Kidney capillary endothelial cell (primary cell): ENCODE data around the gene CHST15.

Source experiments
- DNase-seq: peaks from one replicate; pipeline ENCODE4 v3.0.0-alpha.2; 2018; ENCODE audit warnings: low spot score

Gene CHST15

GRCh38 chr10:124010563-124011131, 82.8 kb downstream of the CHST15 start:
- DNase-seq: no peak

DNA sequence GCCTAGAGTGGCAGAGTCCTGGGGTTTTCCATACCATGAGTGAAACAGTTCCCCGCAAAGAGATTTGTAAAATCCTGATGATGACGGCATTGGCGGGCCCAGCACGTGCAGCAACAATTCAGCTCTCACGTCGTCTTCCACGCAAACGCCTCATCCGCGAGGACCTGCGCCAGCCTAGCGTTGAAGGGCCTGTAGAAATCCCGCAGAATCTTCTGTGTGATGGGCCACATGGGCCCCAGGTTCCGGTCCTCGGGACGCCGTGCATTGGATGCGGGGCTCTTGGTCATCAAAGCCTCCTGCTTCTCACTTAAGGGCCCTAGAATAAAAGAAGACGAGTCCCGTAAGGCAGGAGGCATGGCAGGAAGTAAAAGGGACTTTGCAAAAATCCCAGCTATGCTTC, 83.4 kb downstream of the CHST15 start:
- no peak for DNase-seq

- no peak for DNase-seq
Observed at GRCh38 chr10:124009231-124010015, 84.0 kb downstream of the CHST15 start.

DNA sequence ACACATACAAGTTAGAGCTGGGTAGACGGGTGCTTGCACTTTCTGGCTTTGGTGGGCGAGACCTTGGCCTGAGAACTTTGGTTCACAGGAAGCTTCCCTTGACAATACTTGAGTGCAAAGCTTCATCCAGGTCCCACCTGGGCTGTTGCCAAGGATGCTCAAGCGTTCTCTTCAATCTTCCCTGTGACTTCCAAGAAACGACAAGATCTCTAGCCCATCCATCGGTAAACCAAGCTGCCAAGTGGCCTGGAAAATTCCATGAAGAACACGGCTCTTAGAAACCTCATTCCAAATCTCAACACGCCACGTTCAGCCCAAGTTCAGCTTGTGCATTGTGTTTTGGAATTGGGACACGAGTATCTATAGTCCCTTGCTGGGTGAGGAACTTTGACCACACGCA, 84.7 kb downstream of the CHST15 start:
- DNase-seq: no peak

DNA sequence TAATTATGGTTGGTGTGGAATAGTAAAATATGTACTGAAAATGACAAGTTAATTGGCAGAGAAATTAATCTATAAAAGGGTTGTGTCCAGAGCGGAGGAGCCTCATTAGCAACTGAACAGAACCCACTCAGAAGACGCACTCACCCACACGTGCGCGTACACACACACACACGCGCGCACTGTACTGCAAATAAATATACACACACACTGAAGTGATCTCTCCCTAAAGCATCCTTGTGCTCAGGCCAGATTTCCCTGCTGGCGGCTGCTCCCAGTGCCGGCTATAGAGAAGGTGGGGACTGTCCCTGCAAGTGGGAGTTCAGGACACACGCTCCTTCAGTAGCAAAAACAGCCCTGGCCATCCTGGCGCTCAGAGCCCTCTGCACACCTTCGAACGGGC, 85.2 kb downstream of the CHST15 start:
- DNase-seq: no peak

DNA sequence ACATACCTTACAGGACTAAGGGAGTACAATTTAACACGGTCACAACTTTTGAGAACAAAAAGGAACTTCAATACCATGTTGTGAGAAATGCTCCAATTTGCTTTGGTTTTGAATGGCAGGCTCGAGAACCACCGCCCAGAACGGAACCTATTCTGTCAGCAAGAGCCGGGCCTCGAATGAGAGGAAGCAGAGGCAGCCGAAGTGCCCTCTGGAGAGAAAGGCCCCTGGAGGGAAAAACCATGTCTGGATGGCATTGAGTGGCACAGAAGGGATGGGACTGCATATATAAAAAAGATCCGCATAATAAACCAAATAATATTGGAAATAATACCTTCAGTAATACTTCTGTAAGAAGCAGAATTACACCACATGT, 85.6 kb downstream of the CHST15 start:
- DNase-seq: no peak

DNA sequence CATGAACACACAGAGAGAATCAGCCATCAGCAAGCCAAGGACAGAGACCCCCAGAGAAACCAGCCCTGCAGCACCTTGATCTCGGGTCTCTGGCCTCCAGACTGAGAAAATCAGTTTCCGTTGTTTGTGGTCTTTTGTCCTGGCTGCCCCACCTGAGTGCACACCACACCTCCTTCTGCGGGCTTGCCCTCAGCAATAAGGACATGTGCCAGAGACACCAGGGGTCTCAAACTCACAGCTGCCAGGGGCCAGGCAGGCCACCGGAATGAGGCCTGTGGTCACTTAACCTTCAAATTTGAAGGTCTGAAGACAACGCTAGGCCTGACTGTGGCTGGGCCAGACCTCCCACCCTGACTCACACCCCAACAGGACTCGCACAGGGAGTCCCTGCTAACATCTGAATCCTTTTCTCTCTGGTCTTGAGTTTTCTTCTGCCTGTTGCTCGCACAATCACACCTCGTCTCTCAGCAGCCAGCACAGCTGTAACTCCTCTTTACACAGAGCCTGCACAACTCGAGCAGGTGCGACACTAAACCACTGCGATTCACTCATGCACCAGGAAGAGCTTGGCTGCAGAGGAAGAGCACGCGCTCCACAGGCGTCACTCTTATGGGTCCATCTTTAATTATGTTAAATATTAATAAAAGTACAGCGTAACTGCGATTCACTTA, 86.2 kb downstream of the CHST15 start:
- DNase-seq: no peak

GRCh38 chr10:124006526-124006925, 86.9 kb downstream of the CHST15 start:
- DNase-seq: no peak

DNA sequence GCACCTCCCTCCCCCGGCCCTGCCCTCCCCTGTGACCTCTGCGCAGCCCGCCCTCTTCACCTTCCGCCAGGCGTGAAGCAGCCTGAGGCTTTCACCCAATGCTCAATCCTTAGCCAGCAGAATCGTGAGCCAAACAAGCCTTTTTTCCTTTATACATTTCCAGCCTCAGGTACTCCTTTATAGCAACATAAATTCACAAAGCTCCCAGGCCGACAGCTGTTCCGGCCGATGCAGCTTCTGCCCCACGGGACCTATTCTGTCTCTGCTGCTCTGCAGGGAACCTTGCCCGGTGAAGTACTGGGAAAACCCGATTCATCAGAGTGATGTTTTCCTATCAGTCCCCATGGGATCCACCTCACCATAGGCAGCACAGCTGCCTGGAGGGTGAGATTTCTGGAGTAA, 87.4 kb downstream of the CHST15 start:
- no peak for DNase-seq

GRCh38 chr10:124005091-124005490, 88.3 kb downstream of the CHST15 start:
- DNase-seq: no peak

- DNase-seq: no peak
Observed at GRCh38 chr10:124004663-124005004, 88.8 kb downstream of the CHST15 start.

DNA sequence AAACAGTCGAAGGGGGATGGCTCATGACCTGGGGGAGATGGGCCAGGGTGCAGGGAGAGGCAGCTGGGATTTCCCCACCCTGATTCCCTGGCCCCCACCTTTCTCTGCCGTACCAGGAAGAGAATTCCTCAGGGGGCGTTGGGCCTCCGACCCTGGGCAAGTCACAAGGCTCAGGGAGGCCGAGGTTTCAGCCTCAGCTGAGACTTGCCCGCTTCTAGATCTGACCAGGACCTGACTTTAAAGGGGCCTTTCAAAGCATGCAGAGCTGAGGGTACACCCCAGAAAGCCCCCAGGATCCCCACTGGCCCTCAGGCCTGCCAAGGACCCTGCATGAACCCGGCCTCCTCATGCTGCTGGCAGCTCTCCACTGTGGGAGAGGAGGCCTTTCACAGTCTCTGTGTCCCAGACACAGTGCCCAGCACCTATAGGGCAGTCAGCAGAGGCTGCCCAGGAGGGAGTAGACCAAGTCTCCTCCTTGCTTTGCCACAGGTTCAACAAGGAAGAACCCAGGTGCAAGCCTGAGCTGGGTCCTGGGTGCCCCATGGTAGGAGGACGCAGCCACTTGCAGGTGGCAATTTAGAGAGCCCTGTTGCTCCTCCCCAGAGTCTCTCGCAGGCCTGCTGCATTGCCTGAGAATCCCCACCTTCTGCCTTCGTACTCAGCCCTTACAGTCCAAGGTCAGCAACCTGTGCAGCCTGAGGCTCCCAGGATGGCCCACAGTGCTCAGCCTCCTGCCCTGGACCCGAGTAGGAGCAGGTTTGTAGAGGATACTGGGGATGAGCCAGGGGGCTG, 89.3 kb downstream of the CHST15 start:
- DNase-seq: no peak

DNA sequence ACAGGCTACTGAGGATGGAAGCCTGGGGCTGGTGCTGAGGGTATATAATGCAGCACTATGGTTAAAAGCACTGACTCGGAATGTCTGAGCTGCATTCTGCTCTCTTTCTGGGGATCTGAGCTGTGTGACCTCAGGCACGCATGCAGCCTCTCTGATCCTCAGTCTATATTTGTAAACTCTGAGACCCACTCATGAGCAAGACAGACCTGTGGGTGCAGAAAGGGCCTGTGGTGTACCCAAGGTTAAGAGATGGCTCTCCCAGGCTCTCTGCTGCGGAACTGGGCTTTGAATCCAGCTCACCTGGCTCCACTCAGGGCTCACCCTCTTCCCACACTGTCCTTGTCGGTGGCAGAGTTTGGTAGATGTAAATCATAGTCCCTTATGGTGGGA, 89.9 kb downstream of the CHST15 start:
- DNase-seq: no peak

GRCh38 chr10:124003070-124003419, 90.4 kb downstream of the CHST15 start:
- no peak for DNase-seq

DNA sequence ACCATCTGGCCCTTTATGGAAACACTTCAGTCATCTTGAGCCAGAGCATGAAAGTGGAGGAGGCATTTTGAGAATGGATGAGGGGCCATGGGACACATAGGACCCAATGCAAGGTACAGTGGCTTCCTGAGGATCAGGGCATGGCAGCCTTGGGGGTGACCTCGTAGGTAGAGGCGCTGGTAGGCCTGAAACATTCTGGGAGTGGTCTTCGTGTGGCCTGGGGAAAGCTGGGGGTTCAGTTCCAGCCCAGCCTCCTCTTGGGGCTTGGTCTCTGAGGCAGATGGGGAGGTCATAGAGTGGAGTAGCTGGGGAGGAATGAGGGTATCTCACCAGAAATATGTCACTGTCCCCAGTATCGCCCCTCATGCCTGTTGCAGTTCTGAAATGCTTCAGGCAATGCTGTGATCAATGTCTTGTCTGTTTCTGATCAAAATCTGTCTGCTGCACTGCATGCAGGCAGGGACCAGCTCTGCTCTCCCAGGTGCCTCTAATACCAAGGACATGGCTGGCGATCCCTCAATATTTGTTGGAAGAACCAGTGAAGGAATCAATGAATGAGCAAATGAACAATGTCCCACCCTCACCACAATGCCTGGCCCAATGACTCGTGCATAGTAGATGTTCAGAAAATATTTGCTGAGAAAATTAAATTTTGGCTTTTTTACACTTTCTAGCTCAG, 90.9 kb downstream of the CHST15 start:
- no peak for DNase-seq

DNA sequence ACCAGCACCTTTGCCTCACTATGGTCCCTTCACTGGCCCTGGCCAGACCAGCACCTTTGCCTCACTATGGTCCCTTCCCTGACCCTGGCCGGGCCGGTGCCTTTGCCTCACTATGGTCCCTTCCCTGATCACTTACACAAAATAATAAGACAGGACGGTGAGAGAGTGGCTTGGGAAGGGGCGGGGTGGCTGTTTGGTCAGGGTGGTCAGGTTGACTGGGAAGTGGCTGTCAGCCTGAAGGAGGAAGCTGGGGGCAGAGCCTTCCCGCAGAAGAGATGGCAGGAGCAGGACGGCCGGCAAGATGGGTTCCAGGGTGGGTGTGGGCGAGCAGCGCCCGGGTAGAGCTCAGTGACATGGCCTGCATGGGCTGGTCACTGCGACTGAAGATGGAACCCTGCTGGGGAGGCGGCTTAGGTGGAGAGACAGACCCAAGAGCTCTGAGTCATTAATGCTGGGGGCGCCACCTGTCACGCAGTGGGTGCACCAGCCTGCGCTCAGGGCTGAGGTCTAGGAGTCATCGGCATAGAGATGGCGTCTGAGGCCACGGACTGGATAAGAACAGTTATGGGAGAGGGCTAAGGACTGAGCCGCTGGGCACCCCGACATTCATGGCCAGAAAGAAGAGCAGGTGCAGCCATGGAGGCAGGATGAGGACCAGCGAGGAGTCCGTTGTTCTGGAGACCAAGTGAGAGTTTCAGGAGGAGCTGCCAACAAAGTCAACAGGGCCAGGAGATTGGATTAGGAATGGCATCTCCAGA, 91.8 kb downstream of the CHST15 start:
- no peak for DNase-seq

- DNase-seq: no peak
Observed at GRCh38 chr10:124000792-124001201, 92.6 kb downstream of the CHST15 start.

GRCh38 chr10:123999956-124000615, 93.3 kb downstream of the CHST15 start:
- DNase-seq: no peak

DNA sequence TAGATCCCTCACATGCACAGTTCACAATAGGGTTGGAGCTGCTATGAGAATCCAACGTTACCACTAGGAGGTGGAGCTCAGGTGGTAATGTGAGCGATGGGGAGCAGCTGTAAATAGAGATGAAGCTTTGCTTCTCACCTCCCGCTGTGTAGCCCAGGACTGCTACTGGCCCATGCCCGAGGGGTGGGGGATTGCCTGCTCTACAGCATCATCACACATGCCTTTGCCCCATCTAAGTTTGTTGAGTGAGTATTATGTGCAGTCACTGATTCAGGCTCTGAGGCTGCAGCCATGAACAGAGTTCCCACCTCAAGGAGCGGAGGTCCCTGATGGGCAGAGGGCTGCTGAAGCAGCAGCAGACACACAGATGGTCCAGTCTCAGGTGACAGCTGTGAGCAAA, 94.1 kb downstream of the CHST15 start:
- DNase-seq: no peak

DNA sequence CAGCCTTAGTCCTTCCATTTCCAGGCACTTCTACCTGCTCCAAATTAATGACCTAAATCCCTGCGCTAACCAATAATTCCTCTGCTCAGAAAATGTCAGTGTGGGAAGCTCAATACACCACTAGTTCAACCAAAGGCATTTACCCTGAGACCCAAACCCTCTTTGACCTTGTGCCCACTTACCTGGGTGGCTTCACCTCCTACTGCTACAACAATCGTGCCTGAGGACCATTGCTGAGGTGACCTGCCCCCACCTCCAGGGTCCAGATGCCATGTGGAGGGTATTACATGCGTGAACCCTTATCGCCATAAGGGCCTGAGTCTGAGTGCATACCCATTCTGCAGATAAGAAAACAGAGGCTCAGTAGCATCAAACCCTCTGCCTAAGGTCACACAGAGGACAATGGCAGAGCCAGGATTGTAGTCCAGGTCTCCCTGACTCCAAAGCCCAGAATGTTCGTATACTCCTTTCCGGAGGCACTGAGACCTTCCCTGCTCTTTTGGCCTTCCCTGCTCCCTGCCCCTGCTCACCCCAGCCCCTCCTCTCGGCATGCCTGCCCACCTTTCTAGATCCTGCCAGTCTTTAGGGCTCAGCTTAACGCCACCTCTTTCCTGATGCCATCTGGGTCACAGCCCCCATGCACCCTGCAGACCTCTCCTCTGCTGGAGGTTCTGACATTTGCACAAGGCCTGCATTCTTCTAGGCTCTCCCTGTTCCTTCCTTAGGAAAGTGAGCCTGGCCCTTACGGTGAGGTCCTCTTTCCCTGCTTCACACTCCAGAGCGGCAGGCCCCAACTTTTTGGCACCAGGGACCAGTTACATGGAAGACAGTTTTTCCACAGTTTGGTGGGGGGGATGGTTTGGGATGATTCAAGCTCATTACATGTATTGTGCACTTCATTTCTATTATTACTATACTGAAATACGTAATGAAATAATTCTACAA, 94.9 kb downstream of the CHST15 start:
- no peak for DNase-seq
